Ramos (cell line): ENCODE results near the gene ATP1B1.

Experiments used
- in situ Hi-C: fragments of 300-500 bp; cut with MboI; formaldehyde crosslinking; loops from one replicate; pipeline ENCODE4 v1.14.3; 2022; ENCODE audit warnings: low sequenced_read_pairs; ENCODE audit not compliant: unreplicated experiment

The ATP1B1 gene

DNA sequence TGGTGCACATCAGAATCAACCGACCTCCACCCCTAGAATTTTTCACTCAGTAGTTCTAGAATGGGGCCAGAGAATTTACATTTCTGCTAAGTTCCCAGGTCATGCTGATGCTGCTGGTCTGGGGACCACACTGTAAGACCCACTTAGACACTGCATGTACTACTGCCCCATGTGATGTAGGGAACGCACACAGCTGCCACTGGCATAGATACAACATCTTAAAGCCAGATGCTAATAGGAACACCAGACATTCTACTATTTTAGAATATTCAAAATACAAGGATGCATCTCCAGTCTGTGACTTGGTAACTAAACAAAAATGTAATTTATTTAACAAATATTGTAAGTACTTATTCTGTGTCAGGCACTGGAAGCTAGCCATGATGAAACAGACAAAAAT is 14.1 kb upstream of the ATP1B1 start:
- in situ Hi-C loops = no loop called here

- in situ Hi-C loops = no loop called here
Observed at GRCh38 chr1:169094897-169095569, 11.5 kb upstream of the ATP1B1 start.

DNA sequence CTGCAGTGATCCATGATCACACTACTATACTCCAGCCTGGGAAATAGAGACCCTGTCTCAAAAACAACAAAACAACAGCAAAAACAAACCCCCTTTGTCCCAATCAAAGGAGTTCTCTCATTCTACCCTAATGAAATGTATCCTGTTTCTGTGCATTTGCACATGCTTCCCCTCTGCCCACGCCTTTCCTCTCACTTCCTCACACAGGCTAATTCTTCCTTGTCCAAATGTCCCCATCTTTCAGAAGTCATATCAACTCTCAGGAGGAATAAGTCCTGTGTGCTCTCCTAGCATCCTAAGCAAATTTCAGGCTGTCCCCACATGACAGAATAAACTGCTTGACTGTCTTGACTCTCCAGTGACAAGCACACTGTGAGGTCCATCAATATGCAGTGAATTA is 8.1 kb upstream of the ATP1B1 start:
- in situ Hi-C loops = no loop called here

GRCh38 chr1:169099561-169099960 is 6.9 kb upstream of the ATP1B1 start:
- in situ Hi-C loops = no loop called here

- in situ Hi-C loops = no loop called here
Observed at GRCh38 chr1:169100208-169100607, 6.3 kb upstream of the ATP1B1 start.

DNA sequence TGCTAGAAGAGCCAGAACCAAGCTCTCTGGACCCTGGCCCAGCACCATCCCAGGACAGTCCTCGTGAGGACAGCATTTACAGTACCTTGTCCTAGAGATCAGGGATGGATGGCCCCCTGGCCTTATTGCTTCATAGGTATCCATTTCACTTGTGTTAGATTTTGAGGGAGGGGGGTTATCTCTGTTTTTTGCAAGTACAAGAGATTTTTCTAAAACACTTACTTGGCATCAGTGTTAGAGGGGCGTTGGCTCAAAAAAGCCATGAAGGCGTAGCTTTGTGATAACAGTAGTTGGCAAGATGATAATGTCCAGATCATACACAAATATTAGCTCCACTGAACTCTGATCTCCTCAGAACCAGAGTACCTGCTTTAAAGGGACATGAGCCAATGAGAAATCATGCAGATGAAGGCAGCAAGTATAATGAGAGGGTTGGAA is 5.8 kb upstream of the ATP1B1 start:
- in situ Hi-C loops = no loop called here

DNA sequence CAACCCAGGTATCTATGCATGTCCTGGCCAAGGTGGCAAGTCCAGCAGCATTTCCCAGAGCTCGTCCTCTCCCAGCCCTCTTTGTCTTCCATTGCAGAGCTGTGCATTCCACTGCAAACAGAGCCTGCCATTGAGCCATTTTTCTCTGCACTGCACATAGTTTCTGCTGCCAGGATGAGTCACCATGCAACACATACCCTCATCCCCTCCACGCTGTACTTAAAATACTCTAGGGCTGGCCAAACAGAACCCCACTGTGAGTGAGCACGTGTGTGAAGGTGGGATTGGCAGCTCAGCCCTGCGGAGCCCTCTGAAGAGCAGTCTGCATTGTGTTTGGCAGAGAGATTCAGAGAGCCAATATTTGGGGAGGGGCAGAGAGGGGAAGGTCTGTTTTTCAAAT is 3.9 kb upstream of the ATP1B1 start:
- in situ Hi-C loops = no loop called here

DNA sequence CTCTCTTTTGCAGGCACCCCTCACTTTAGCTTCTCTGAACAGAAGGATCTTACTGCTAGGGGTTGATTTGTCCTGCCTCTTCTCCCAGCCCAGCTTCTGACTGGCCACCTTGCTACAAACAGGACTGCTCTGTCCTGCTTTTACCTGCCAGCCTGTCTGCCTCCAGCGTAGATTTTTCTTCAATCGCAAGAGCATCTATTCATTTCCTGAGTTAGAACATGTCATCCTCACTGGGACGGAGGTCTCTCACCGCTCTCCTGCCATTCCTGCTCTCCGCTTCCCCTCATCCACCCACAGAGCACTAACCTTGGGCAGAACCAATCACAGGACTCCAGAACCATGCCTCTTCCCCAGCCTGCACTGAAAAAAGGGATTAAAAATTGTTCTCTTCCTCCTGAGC is 3.5 kb upstream of the ATP1B1 start:
- in situ Hi-C loops = no loop called here

- in situ Hi-C loops = no loop called here
Observed at GRCh38 chr1:169103480-169103893, 3.0 kb upstream of the ATP1B1 start.

GRCh38 chr1:169105087-169105433 is 1.4 kb upstream of the ATP1B1 start:
- in situ Hi-C loops = no loop called here

- in situ Hi-C loops = no loop called here
Observed at GRCh38 chr1:169105434-169106094, 926 bp upstream of the ATP1B1 start.

DNA sequence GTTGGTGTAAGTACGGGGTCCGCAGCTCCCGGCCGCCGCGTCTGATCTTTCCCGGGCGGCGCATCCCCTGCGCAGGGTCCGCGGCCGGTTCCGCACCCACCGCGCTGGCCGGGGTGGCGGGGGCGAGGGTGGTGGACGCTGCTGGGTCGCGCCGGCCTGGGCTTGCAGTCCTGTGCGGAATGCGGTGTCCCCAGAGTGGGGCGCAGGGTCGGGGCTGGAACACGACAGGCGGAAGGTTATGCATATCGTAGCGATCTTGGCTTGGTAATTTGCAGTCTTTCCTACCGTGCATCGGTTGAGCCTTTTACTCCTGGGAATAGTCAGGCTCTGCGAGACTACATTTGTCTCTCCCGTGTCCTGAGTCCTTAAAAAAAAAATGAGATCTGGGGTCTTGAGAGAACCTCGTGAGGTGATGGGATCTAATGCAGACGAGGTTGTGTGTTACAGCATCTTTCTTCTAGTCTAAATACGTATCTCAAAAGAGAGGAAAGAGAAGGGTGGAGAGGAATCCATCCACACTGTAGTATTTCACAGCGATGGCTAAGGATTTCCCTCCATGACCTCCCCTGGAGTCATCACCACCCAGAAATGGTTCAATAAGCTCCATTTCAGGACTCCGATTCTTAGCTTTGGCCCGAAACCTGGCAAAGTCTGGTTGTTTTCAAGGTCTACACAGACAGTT is 572 bp downstream of the ATP1B1 start:
- in situ Hi-C loops = no loop called here

GRCh38 chr1:169107603-169108208 is 1.2 kb downstream of the ATP1B1 start:
- in situ Hi-C loops = no loop called here

GRCh38 chr1:169108223-169108622 is 1.7 kb downstream of the ATP1B1 start:
- in situ Hi-C loops = no loop called here

GRCh38 chr1:169108863-169109560 is 2.5 kb downstream of the ATP1B1 start:
- in situ Hi-C loops = no loop called here

DNA sequence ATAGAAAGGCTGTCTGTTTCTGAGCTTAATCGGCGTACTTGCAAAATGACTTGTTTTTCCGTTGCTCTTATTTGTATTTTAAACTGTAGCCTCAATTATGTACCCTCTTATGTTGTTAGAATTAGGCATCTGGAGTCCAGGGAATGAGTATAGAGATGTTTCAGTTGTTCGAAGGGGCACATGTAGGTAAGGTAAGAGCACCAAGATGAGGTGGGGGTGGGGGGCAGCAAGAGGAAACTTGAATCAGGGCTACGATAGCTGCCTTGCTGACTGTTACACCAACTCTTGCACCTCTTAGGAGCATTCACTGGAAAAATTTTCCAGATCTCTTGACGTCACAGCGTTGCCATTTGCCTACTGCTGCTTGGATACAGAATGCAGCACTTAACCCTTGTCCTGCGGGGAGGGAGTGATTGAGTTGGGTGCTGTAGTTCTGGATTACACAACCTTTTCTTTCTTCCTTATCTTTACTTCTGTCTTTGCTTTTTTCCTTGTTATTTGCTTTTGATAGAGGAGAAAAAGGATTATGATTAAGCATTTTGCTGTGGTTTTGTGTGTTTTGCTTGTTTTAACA is 3.2 kb downstream of the ATP1B1 start:
- in situ Hi-C loops = no loop called here

- in situ Hi-C loops = no loop called here
Observed at GRCh38 chr1:169110236-169110635, 3.7 kb downstream of the ATP1B1 start.

- in situ Hi-C loops = no loop called here
Observed at GRCh38 chr1:169110689-169111447, 4.4 kb downstream of the ATP1B1 start.

- in situ Hi-C loops = no loop called here
Observed at GRCh38 chr1:169111472-169111871, 5.0 kb downstream of the ATP1B1 start.

GRCh38 chr1:169112241-169112640 is 5.8 kb downstream of the ATP1B1 start:
- in situ Hi-C loops = no loop called here
